ENCODE data around the gene SETD3. TPM values are rescaled to one million over a fixed set of nuclear protein-coding genes. Genes with fewer than 3 reads are reported as not detected.

SETD3 gene
- total and polyA plus RNA-seq, 2 donors (not counting 1 experiment from before 2014, with no cell fraction given), result 11.0 to 32.1 TPM

GRCh38 chr14:99435327-99435726, 45.3 kb downstream of the SETD3 start:
- Mint-ChIP-seq H3K9me3 (ENCODE audit: insufficient read depth) (no peaks in the 10 kb centered on the region), H3K4me1 (peaks cover 30% of the 10 kb centered on the region), H3K27me3 (no peaks in the 10 kb centered on the region), H3K27ac (no peak overlapping the region), H3K4me3 (no peak overlapping the region)
- ChIA-PET POLR2A (no interaction called here), CTCF (interaction anchor here (0.6 to 1.4 kb wide), 5 partner anchors 11 to 69 kb away, joined by 3 to 8 read pairs (median 5); no protein-coding TSS in a partner anchor)
- Histone ChIP-seq H3K4me3 (ENCODE audit: control extremely low read depth in 1 of 5, extremely low read depth in 1 of 5, insufficient read depth in 1 of 5, low read depth in 2 of 5, low read length in 4 of 5) (no peak overlapping the region), H2AFZ (ENCODE audit: insufficient read depth, low read depth, low read length, poor library complexity, severe bottlenecking) (no peak overlapping the region), H3K9ac (ENCODE audit: low read length) (no peak overlapping the region), H3K4me2 (replicated peaks; ENCODE audit: low read depth, low read length, poor library complexity, severe bottlenecking) (no peak overlapping the region), H3K79me2 (ENCODE audit: control insufficient read depth, insufficient read depth, low read length) (peaks cover 7% of the 10 kb centered on the region), H3K27ac (ENCODE audit: low read length in 2 of 2) (no peak overlapping the region), H3K27me3 (replicated peaks in 1 of 4; ENCODE audit: control extremely low read depth in 1 of 4, control insufficient read depth in 3 of 4, insufficient read depth in 4 of 4, low read length in 3 of 4) (no peaks in the 10 kb centered on the region), H3K36me3 (replicated peaks in 1 of 2; ENCODE audit: control extremely low read depth in 1 of 2, control insufficient read depth in 1 of 2, extremely low read depth in 1 of 2, insufficient read depth in 2 of 2, low read length in 1 of 2) (peaks cover 1 to 24% of the 10 kb centered on the region in 2 experiments), H4K20me1 (ENCODE audit: control insufficient read depth, insufficient read depth, low read length, poor library complexity, severe bottlenecking) (no peaks in the 10 kb centered on the region), H3K4me1 (ENCODE audit: control insufficient read depth in 2 of 2, insufficient read depth in 2 of 2, low read length in 2 of 2) (peaks cover 5 to 19% of the 10 kb centered on the region in 2 donors), H3K9me3 (ENCODE audit: control extremely low read depth in 1 of 3, control insufficient read depth in 2 of 3, insufficient read depth in 1 of 3, low read length in 2 of 3) (no peaks in the 10 kb centered on the region)
- 87% methylated on average over 3 of the region's 4 CpGs for WGBS (ENCODE audit: insufficient coverage)
- TF ChIP-seq EZH2 (IDR thresholded peaks at IDR 0.05; ENCODE audit: borderline replicate concordance, insufficient read depth, low read depth, low read length, poor library complexity, severe bottlenecking), result no peak
- TF ChIP-seq, protein P1, sequence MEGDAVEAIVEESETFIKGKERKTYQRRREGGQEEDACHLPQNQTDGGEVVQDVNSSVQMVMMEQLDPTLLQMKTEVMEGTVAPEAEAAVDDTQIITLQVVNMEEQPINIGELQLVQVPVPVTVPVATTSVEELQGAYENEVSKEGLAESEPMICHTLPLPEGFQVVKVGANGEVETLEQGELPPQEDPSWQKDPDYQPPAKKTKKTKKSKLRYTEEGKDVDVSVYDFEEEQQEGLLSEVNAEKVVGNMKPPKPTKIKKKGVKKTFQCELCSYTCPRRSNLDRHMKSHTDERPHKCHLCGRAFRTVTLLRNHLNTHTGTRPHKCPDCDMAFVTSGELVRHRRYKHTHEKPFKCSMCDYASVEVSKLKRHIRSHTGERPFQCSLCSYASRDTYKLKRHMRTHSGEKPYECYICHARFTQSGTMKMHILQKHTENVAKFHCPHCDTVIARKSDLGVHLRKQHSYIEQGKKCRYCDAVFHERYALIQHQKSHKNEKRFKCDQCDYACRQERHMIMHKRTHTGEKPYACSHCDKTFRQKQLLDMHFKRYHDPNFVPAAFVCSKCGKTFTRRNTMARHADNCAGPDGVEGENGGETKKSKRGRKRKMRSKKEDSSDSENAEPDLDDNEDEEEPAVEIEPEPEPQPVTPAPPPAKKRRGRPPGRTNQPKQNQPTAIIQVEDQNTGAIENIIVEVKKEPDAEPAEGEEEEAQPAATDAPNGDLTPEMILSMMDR (IDR thresholded peaks at IDR 0.05), result no peak
- ATAC-seq (ENCODE audit: low read depth), result no peak
- DNase-seq, result no peak
- intact Hi-C loops (cut with micrococcal nuclease), result no loop called here

DNA sequence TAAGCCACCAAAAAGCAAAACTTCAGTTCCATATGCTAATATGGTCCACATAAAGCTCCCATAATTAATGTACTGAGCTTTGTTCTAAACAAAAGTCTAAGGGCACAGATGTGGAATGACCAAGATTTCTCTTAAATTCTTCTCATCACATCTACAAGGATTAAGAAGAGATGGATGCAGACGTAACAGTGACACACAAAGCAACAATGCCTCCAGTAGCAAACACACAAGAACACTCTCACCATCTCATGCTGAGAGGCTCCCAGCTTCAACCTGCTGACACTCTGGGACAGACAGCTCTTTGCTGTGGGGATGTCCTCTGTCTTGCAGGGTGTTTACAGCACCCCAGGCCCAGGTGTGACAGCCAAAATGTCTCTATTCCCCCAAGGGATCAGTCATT, 48.2 kb downstream of the SETD3 start:
- Histone ChIP-seq H3K27me3 (replicated peaks in 1 of 4; ENCODE audit: control extremely low read depth in 1 of 4, control insufficient read depth in 3 of 4, insufficient read depth in 4 of 4, low read length in 3 of 4) (no peaks in the 10 kb centered on the region), H2AFZ (ENCODE audit: insufficient read depth, low read depth, low read length, poor library complexity, severe bottlenecking) (no peak overlapping the region), H4K20me1 (ENCODE audit: control insufficient read depth, insufficient read depth, low read length, poor library complexity, severe bottlenecking) (no peaks in the 10 kb centered on the region), H3K36me3 (replicated peaks in 1 of 2; ENCODE audit: control extremely low read depth in 1 of 2, control insufficient read depth in 1 of 2, extremely low read depth in 1 of 2, insufficient read depth in 2 of 2, low read length in 1 of 2) (peaks cover 1 to 32% of the 10 kb centered on the region in 2 experiments), H3K9ac (ENCODE audit: low read length) (no peak overlapping the region), H3K79me2 (ENCODE audit: control insufficient read depth, insufficient read depth, low read length) (peaks cover 13% of the 10 kb centered on the region), H3K27ac (ENCODE audit: low read length in 2 of 2) (no peak overlapping the region), H3K4me1 (ENCODE audit: control insufficient read depth in 2 of 2, insufficient read depth in 2 of 2, low read length in 2 of 2) (peaks cover 6 to 19% of the 10 kb centered on the region in 2 donors), H3K9me3 (ENCODE audit: control extremely low read depth in 1 of 3, control insufficient read depth in 2 of 3, insufficient read depth in 1 of 3, low read length in 2 of 3) (peaks cover 0 to 11% (median 7%) of the 10 kb centered on the region in 3 donors), H3K4me3 (ENCODE audit: control extremely low read depth in 1 of 5, extremely low read depth in 1 of 5, insufficient read depth in 1 of 5, low read depth in 2 of 5, low read length in 4 of 5) (no peak overlapping the region), H3K4me2 (replicated peaks; ENCODE audit: low read depth, low read length, poor library complexity, severe bottlenecking) (no peak overlapping the region)
- H3K4me1 Mint-ChIP-seq, result peaks cover 33% of the 10 kb centered on the region
- DNase-seq (no peak), ATAC-seq (ENCODE audit: low read depth) (no peak)
- ChIA-PET POLR2A (no interaction called here), CTCF (interaction anchor here (0.8 kb wide), 1 partner anchor 17 kb away, joined by 3 read pairs; no protein-coding TSS in a partner anchor)
- TF ChIP-seq, protein P1 (IDR thresholded peaks at IDR 0.05), result no peak
- no peak for TF ChIP-seq EZH2 (IDR thresholded peaks at IDR 0.05; ENCODE audit: borderline replicate concordance, insufficient read depth, low read depth, low read length, poor library complexity, severe bottlenecking)
- no peak overlapping the region for H3K27ac Mint-ChIP-seq
- H3K27me3 Mint-ChIP-seq, result no peaks in the 10 kb centered on the region
- H3K4me3 Mint-ChIP-seq, result no peak overlapping the region
- intact Hi-C loops (cut with micrococcal nuclease), result no loop called here
- peaks cover 6% of the 10 kb centered on the region for H3K9me3 Mint-ChIP-seq (ENCODE audit: insufficient read depth)
- 100% methylated on average over 1 of the region's 1 CpG for WGBS (ENCODE audit: insufficient coverage)
